Astrocyte (in vitro differentiated cells and primary cell): ENCODE results near the gene TFIP11.

Experiments
- EZH2 ChIP-seq: IDR thresholded peaks from 2 replicates; pipeline ENCODE4 v1.6.1; 2012; ENCODE audit warnings: mild to moderate bottlenecking, low read length, inconsistent platforms; ENCODE audit not compliant: insufficient read depth
- TF ChIP-seq, protein P1 (sequence below): IDR thresholded peaks from 2 replicates; pipeline ENCODE4 v1.5.1; 2011; ENCODE audit warnings: low read depth, mild to moderate bottlenecking, inconsistent platforms, low read length, moderate library complexity; ENCODE audit not compliant: insufficient read depth

DNA sequence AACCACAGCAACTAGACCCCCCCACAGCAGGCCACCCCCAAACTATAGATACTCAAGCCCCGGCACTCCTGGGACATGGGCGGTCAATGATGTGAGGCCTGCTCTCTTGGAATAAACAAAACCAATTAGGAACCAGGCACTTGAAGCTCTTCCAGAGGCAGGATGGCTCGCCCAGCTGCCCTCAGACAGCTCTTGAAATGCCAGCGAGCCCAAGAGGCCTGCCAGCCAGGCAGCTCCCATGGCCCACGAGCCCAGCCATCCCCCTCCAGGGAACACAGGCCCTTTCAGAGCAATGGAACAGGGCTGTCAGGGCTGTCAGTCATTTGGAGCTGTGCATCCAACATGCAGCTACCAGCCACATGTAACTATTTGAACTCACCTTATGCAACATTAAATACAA, 34.0 kb upstream of the TFIP11 start:
- TF ChIP-seq, protein P1, sequence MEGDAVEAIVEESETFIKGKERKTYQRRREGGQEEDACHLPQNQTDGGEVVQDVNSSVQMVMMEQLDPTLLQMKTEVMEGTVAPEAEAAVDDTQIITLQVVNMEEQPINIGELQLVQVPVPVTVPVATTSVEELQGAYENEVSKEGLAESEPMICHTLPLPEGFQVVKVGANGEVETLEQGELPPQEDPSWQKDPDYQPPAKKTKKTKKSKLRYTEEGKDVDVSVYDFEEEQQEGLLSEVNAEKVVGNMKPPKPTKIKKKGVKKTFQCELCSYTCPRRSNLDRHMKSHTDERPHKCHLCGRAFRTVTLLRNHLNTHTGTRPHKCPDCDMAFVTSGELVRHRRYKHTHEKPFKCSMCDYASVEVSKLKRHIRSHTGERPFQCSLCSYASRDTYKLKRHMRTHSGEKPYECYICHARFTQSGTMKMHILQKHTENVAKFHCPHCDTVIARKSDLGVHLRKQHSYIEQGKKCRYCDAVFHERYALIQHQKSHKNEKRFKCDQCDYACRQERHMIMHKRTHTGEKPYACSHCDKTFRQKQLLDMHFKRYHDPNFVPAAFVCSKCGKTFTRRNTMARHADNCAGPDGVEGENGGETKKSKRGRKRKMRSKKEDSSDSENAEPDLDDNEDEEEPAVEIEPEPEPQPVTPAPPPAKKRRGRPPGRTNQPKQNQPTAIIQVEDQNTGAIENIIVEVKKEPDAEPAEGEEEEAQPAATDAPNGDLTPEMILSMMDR, result no peak
- TF ChIP-seq EZH2, result no peak
